ENCODE results near the gene SH2D4B.

GRCh38 chr10:80614576-80615416 lies 77.1 kb downstream of the SH2D4B start:
- TF ChIP-seq EZH2 (IDR thresholded peaks at IDR 0.05; ENCODE audit: borderline replicate concordance, insufficient read depth, low read length, poor library complexity, severe bottlenecking) = no peak
- TF ChIP-seq CTCF (IDR thresholded peaks at IDR 0.05; ENCODE audit: poor library complexity, severe bottlenecking) = no peak
- no peak for TF ChIP-seq SMC3 (conservative IDR thresholded peaks at IDR 0.05; ENCODE audit: poor library complexity)
- TF ChIP-seq MXI1 (conservative IDR thresholded peaks at IDR 0.05; ENCODE audit: poor library complexity, severe bottlenecking) = no peak
- no peak for TF ChIP-seq POLR2AphosphoS5 (IDR thresholded peaks at IDR 0.05)
- TF ChIP-seq REST (IDR thresholded peaks at IDR 0.05; ENCODE audit: borderline replicate concordance) = no peak
- TF ChIP-seq EP300 (conservative IDR thresholded peaks at IDR 0.05; ENCODE audit: poor library complexity, severe bottlenecking) = no peak
